SU-DHL-6 (cell line): Measurements from ENCODE around the gene CSF2.

ENCODE experiments used
- CTCF ChIP-seq: fragments of 200-600 bp; sonication (generic); IDR thresholded peaks from one replicate; pipeline ENCODE4 v1.5.1; 2017; ENCODE audit warnings: antibody characterized with exemption, mild to moderate bottlenecking, low read length, moderate library complexity; ENCODE audit not compliant: insufficient read depth, poor library complexity, severe bottlenecking
- EZH2phosphoT487 ChIP-seq: fragments of 200-600 bp; sonication (generic), shearing (Covaris generic); conservative IDR thresholded peaks from 2 replicates; pipeline ENCODE4 v1.6.1; 2018; ENCODE audit warnings: mild to moderate bottlenecking, antibody characterized with exemption, low read length, moderate library complexity, mixed read lengths

- TF ChIP-seq CTCF (no peak), EZH2phosphoT487 (no peak)
Measured at GRCh38 chr5:132050661-132051552, 22.7 kb upstream of the CSF2 start.
